ENCODE results near the gene CXCL12.

Gene CXCL12

DNA sequence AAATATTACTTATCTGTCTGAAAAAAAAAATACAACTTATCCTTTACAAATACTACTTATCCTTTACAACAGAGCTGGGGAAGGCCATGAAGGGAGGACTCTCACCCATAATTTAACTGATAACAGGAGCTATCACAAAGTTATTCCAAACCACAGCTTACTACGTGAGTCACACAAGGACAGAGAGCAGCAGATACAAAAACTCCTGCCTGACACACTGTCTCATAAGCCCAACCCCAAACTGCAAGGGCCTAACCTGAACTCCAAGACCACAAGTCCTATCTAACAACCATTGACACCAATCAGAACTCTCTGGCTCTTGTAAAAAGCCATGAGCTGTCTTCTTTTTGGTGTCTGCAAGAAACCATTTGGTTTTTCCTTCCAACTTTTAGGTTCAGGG, 28.5 kb upstream of the CXCL12 start:
- H3K4me3 ChIP-seq (ENCODE audit: low read depth in 1 of 2, low read length in 1 of 2), result no peak overlapping the region
- no peaks in the 10 kb centered on the region for H3K27me3 ChIP-seq
- no peaks in the 10 kb centered on the region for H3K9me3 ChIP-seq
- TF ChIP-seq, protein P1, sequence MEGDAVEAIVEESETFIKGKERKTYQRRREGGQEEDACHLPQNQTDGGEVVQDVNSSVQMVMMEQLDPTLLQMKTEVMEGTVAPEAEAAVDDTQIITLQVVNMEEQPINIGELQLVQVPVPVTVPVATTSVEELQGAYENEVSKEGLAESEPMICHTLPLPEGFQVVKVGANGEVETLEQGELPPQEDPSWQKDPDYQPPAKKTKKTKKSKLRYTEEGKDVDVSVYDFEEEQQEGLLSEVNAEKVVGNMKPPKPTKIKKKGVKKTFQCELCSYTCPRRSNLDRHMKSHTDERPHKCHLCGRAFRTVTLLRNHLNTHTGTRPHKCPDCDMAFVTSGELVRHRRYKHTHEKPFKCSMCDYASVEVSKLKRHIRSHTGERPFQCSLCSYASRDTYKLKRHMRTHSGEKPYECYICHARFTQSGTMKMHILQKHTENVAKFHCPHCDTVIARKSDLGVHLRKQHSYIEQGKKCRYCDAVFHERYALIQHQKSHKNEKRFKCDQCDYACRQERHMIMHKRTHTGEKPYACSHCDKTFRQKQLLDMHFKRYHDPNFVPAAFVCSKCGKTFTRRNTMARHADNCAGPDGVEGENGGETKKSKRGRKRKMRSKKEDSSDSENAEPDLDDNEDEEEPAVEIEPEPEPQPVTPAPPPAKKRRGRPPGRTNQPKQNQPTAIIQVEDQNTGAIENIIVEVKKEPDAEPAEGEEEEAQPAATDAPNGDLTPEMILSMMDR (IDR thresholded peaks at IDR 0.05), result no peak
- no peak overlapping the region for H3K27ac ChIP-seq
- H3K36me3 ChIP-seq, result no peaks in the 10 kb centered on the region
- no peaks in the 10 kb centered on the region for H3K4me1 ChIP-seq (ENCODE audit: control insufficient read depth in 1 of 2, insufficient read depth in 1 of 2, low read depth in 1 of 2, low read length in 1 of 2)

DNA sequence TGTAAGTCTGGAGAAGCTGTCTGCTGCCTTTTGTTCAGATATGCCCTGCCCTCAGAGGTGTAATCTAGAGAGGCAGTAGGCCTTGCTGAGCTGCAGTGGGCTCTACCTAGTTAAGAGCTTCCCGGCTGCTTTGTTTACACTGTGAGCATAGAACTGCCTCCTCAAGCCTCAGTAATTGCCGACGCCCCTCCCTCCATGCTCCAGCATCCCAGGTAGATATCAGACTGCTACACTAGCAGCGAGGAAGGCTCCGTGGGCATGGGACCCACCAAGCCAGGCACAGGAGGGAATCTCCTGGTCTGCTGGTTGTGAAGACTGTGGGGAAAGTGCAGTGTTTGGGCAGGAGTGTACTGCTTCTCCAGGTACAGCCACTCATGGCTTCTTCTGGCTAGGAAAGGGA, 26.4 kb upstream of the CXCL12 start:
- H3K4me3 ChIP-seq (ENCODE audit: low read depth in 1 of 2, low read length in 1 of 2), result no peak overlapping the region
- TF ChIP-seq, protein P1 (IDR thresholded peaks at IDR 0.05), result no peak
- H3K4me1 ChIP-seq (ENCODE audit: control insufficient read depth in 1 of 2, insufficient read depth in 1 of 2, low read depth in 1 of 2, low read length in 1 of 2), result no peaks in the 10 kb centered on the region
- H3K36me3 ChIP-seq, result no peaks in the 10 kb centered on the region
- no peaks in the 10 kb centered on the region for H3K27me3 ChIP-seq
- H3K9me3 ChIP-seq, result no peaks in the 10 kb centered on the region
- no peak overlapping the region for H3K27ac ChIP-seq

DNA sequence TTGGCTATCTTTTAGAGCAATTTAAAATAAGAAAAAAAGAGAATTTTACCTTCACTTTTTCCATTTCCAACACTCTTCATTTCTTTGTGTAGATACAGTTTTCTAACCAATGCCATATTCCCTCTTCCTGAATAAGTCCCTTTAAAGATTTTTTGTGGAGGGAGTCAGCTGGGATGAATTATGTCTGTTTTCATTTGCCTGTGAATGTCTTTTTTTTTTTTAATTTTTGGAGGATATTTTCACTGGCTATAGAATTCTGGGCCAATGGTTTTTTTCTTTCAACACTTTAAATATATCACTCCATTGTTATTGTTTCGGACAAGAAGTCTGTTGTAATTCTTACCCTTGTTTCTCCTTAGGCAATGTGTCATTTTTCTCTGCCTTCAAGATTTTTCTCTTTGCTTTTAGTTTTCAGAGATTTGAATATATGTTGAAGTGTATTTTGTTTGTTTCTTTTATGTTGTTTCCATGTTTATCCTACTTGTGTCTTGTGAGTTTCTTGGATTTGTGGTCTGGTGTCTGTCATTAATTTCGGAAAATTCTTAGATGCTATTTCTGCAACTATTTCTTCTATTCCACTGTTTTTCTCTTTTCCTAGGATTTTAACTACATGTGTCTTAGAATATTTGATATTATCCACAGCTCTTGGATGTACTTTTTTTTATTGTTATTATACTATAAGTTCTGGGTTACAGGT, 20.0 kb upstream of the CXCL12 start:
- Histone ChIP-seq H3K36me3 (no peaks in the 10 kb centered on the region), H3K4me3 (ENCODE audit: low read depth in 1 of 2, low read length in 1 of 2) (no peak overlapping the region), H3K9me3 (no peaks in the 10 kb centered on the region), H3K27ac (no peak overlapping the region), H3K27me3 (peaks cover 8% of the 10 kb centered on the region), H3K4me1 (ENCODE audit: control insufficient read depth in 1 of 2, insufficient read depth in 1 of 2, low read depth in 1 of 2, low read length in 1 of 2) (no peaks in the 10 kb centered on the region)
- TF ChIP-seq, protein P1 (IDR thresholded peaks at IDR 0.05), result no peak

DNA sequence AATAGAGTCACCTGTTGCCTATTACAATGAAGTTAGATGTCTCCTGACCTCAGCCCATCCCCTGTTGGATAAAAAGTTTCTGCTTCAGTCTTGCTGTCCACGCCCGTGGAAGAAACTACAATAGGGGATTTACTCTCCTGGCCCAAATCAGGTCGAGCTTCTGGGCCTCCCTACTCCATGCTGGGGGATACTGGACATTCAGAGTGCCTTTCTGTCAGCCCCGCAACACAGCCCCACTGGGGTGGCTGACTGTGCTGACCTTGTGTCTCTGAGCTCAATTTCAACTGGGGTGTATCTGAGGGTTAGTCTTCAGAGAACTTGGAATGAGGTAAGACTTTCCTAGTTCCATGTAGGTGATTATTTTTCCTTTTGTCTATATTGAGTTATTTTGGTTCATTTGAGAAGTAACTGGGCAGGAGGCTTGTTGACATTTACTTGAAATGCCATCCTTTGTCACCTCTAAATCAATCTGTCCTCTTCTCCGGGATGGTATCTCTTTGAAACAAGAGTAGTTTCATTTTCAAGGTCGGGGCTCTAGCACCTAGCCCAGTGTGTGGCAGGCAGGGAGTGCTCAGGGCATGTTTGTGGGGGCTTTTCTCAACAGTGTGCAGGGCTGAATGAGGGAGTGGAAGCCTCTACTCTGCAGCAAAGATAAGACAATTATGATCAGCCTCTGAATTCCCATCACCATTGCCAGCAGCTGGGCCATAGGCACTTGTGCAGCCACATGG, 17.7 kb upstream of the CXCL12 start:
- Histone ChIP-seq H3K4me1 (ENCODE audit: control insufficient read depth in 1 of 2, insufficient read depth in 1 of 2, low read depth in 1 of 2, low read length in 1 of 2) (no peaks in the 10 kb centered on the region), H3K4me3 (ENCODE audit: low read depth in 1 of 2, low read length in 1 of 2) (no peak overlapping the region), H3K36me3 (no peaks in the 10 kb centered on the region), H3K27ac (no peak overlapping the region), H3K9me3 (no peaks in the 10 kb centered on the region), H3K27me3 (peaks cover 18% of the 10 kb centered on the region)
- TF ChIP-seq, protein P1 (IDR thresholded peaks at IDR 0.05), result no peak

DNA sequence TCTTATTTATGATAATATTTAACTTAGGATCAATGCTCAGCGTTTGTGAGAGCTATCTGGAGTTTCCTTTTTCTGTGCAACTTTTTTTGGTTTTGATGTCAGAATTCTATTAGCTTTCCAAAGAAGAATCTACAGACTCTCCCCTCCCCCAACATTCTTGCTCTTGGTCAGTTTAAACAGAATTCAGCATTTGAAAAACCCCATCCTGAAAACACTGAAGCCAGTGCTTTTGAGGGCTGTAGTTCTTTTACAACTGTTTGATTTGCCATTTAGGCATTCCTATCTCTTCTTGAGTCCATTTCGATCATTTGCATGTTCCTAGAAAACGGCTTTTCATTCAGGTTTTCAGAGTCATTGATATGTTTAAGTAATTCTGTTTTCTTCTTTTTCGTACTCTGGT, 15.6 kb upstream of the CXCL12 start:
- no peak overlapping the region for H3K4me3 ChIP-seq (ENCODE audit: low read depth in 1 of 2, low read length in 1 of 2)
- no peaks in the 10 kb centered on the region for H3K9me3 ChIP-seq
- TF ChIP-seq, protein P1 (IDR thresholded peaks at IDR 0.05), result no peak
- H3K36me3 ChIP-seq, result no peaks in the 10 kb centered on the region
- no peak overlapping the region for H3K27ac ChIP-seq
- H3K27me3 ChIP-seq, result peaks cover 22% of the 10 kb centered on the region
- no peaks in the 10 kb centered on the region for H3K4me1 ChIP-seq (ENCODE audit: control insufficient read depth in 1 of 2, insufficient read depth in 1 of 2, low read depth in 1 of 2, low read length in 1 of 2)
